Large intestine (tissue), 3 donors: ENCODE data around the gene CCM2. TPM values are rescaled to one million over a fixed set of nuclear protein-coding genes. Genes with fewer than 3 reads are reported as not detected.

Experiments used
- DNase-seq, 2 donors: peaks; one replicate each; pipeline versions ENCODE4 v3.0.0 to v3.0.0-alpha.2; 2013
- H3K27ac ChIP-seq: one replicate; pipeline ENCODE4 v1.5.1; 2013; ENCODE audit warnings: low read length
- H3K27me3 ChIP-seq: 2 replicates; pipeline ENCODE4 v1.6.1; 2013; ENCODE audit warnings: low read length; ENCODE audit not compliant: control insufficient read depth, insufficient read depth
- H3K36me3 ChIP-seq: 2 replicates; pipeline ENCODE4 v1.6.1; 2013; ENCODE audit warnings: low read length; ENCODE audit not compliant: control insufficient read depth, insufficient read depth
- H3K4me1 ChIP-seq: one replicate; pipeline ENCODE4 v1.6.1; 2013; ENCODE audit warnings: low read length; ENCODE audit not compliant: control insufficient read depth, insufficient read depth
- H3K4me3 ChIP-seq: one replicate; pipeline ENCODE4 v1.5.1; 2013; ENCODE audit warnings: low read length
- H3K9me3 ChIP-seq: one replicate; pipeline ENCODE4 v1.6.1; 2013; ENCODE audit warnings: mild to moderate bottlenecking, low read depth, low read length, moderate library complexity; ENCODE audit not compliant: control insufficient read depth
- WGBS: methylation state at CpG from one replicate; pipeline ENCODE4 v1.1.5; 2013; ENCODE audit warnings: low lambda C conversion rate; ENCODE audit not compliant: insufficient coverage; 5-methylcytosine and 5-hydroxymethylcytosine counted together
- polyA plus RNA-seq: library from polyadenylated mRNA; unstranded; fragments of 120-200 nt; gene quantifications from one replicate; pipeline ENCODE4 v1.2.1, GENCODE V29; 2013

CCM2 gene
- polyA plus RNA-seq, 1 donor, result 19.5 TPM

- no CpG with 5 or more reads among the region's 76 CpGs for WGBS
These were observed 37.3 kb upstream of the CCM2 start for GRCh38 chr7:44962483-44963251.

GRCh38 chr7:44963364-44964290 lies 36.4 kb upstream of the CCM2 start:
- Histone ChIP-seq H3K36me3 (no peaks in the 10 kb centered on the region), H3K9me3 (no peaks in the 10 kb centered on the region), H3K27me3 (peaks cover 33% of the 10 kb centered on the region), H3K4me1 (no peaks in the 10 kb centered on the region), H3K4me3 (peak overlapping the region; percentile 28), H3K27ac (no peak overlapping the region)
- DNase-seq, result no peak
- no CpG with 5 or more reads among the region's 24 CpGs for WGBS

More at GRCh38 chr7:44962483-44963251, 37.3 kb upstream of the CCM2 start:
- peak overlapping the region; percentile 28 for H3K4me3 ChIP-seq
- H3K27ac ChIP-seq, result no peak overlapping the region
- peak; percentile 24 to 51 for DNase-seq
- no peaks in the 10 kb centered on the region for H3K4me1 ChIP-seq
- no peaks in the 10 kb centered on the region for H3K9me3 ChIP-seq
- H3K27me3 ChIP-seq, result peaks cover 33% of the 10 kb centered on the region
- H3K36me3 ChIP-seq, result no peaks in the 10 kb centered on the region

- no peaks in the 10 kb centered on the region for H3K9me3 ChIP-seq
- no peak for DNase-seq
- H3K4me3 ChIP-seq, result no peak overlapping the region
- peaks cover 32% of the 10 kb centered on the region for H3K27me3 ChIP-seq
- WGBS, result no CpG with 5 or more reads among the region's 7 CpGs
- H3K4me1 ChIP-seq, result no peaks in the 10 kb centered on the region
- H3K36me3 ChIP-seq, result no peaks in the 10 kb centered on the region
- H3K27ac ChIP-seq, result no peak overlapping the region
These were observed 35.6 kb upstream of the CCM2 start for GRCh38 chr7:44964384-44964830.

GRCh38 chr7:44964831-44965440 lies 35.1 kb upstream of the CCM2 start:
- no peaks in the 10 kb centered on the region for H3K9me3 ChIP-seq
- H3K4me3 ChIP-seq, result no peak overlapping the region
- peaks cover 29% of the 10 kb centered on the region for H3K27me3 ChIP-seq
- no CpG with 5 or more reads among the region's 13 CpGs for WGBS
- DNase-seq, result no peak
- H3K36me3 ChIP-seq, result no peaks in the 10 kb centered on the region
- no peaks in the 10 kb centered on the region for H3K4me1 ChIP-seq
- no peak overlapping the region for H3K27ac ChIP-seq

GRCh38 chr7:44965441-44965903 lies 34.5 kb upstream of the CCM2 start:
- Histone ChIP-seq H3K27ac (no peak overlapping the region), H3K4me1 (no peaks in the 10 kb centered on the region), H3K36me3 (no peaks in the 10 kb centered on the region), H3K27me3 (peaks cover 24% of the 10 kb centered on the region), H3K9me3 (no peaks in the 10 kb centered on the region), H3K4me3 (no peak overlapping the region)
- DNase-seq, result no peak
- WGBS, result no CpG with 5 or more reads among the region's 16 CpGs

- Histone ChIP-seq H3K27me3 (peaks cover 23% of the 10 kb centered on the region), H3K36me3 (no peaks in the 10 kb centered on the region), H3K4me1 (no peaks in the 10 kb centered on the region), H3K9me3 (no peaks in the 10 kb centered on the region), H3K4me3 (no peak overlapping the region), H3K27ac (no peak overlapping the region)
- no peak for DNase-seq
- no CpG with 5 or more reads among the region's 18 CpGs for WGBS
These were observed 33.9 kb upstream of the CCM2 start for GRCh38 chr7:44965937-44966730.

- no CpG with 5 or more reads among the region's 9 CpGs for WGBS
These were observed 33.1 kb upstream of the CCM2 start for GRCh38 chr7:44966731-44967538.

GRCh38 chr7:44967571-44968446 lies 32.2 kb upstream of the CCM2 start:
- peaks cover 9% of the 10 kb centered on the region for H3K27me3 ChIP-seq
- no peaks in the 10 kb centered on the region for H3K36me3 ChIP-seq
- H3K27ac ChIP-seq, result no peak overlapping the region
- H3K9me3 ChIP-seq, result no peaks in the 10 kb centered on the region
- H3K4me1 ChIP-seq, result no peaks in the 10 kb centered on the region
- DNase-seq, result no peak
- no peak overlapping the region for H3K4me3 ChIP-seq
- WGBS, result no CpG with 5 or more reads among the region's 18 CpGs

More at GRCh38 chr7:44966731-44967538, 33.1 kb upstream of the CCM2 start:
- Histone ChIP-seq H3K4me1 (no peaks in the 10 kb centered on the region), H3K27me3 (peaks cover 18% of the 10 kb centered on the region), H3K36me3 (no peaks in the 10 kb centered on the region), H3K9me3 (no peaks in the 10 kb centered on the region), H3K4me3 (no peak overlapping the region), H3K27ac (no peak overlapping the region)
- DNase-seq, result no peak
